SU-DHL-6 (cell line): Measurements from ENCODE around the gene CDC16.
A peak's percentile ranks its signal among the peaks of the same experiment; 100 is the strongest.

Experiments
- H2AFZ ChIP-seq: fragments of 200-600 bp; sonication (generic); 2 replicates; pipeline ENCODE4 v1.6.1; 2014; ENCODE audit warnings: low read depth, mild to moderate bottlenecking, moderate library complexity, mixed read lengths, antibody characterized with exemption, low read length; ENCODE audit not compliant: severe bottlenecking
- H3F3A ChIP-seq: fragments of 200-600 bp; shearing (Covaris generic); 2 replicates; pipeline ENCODE4 v1.6.0; 2016; ENCODE audit warnings: antibody characterized with exemption, mild to moderate bottlenecking; ENCODE audit not compliant: insufficient read depth
- H3K27ac ChIP-seq: fragments of 200-600 bp; sonication (generic); 2 replicates; pipeline ENCODE4 v1.5.1; 2016; ENCODE audit warnings: low read depth, mild to moderate bottlenecking, low read length, moderate library complexity, mixed read lengths
- H3K27me3 ChIP-seq: fragments of 200-600 bp; sonication (generic), shearing (Covaris generic); 2 replicates; pipeline ENCODE4 v1.6.0; 2014; ENCODE audit warnings: mild to moderate bottlenecking, low read length
- H3K36me3 ChIP-seq: fragments of 200-600 bp; sonication (generic); 2 replicates; pipeline ENCODE4 v1.6.1; 2014; ENCODE audit warnings: mild to moderate bottlenecking, low read length, mixed read lengths
- H3K4me2 ChIP-seq: fragments of 300-600, 200-600 bp; shearing (Covaris generic), sonication (generic); 2 replicates; pipeline ENCODE4 v1.6.0; 2014; ENCODE audit warnings: low read length, low read depth, mild to moderate bottlenecking; ENCODE audit not compliant: poor library complexity, severe bottlenecking
- H3K4me3 ChIP-seq: fragments of 200-600 bp; sonication (generic); 2 replicates; pipeline ENCODE4 v1.5.1; 2014; ENCODE audit warnings: antibody characterized with exemption, low read length, mild to moderate bottlenecking, mixed read lengths; ENCODE audit not compliant: insufficient read depth, poor library complexity, severe bottlenecking
- H3K79me2 ChIP-seq: fragments of 200-600 bp; sonication (generic); 2 replicates; pipeline ENCODE4 v1.6.1; 2014; ENCODE audit warnings: mild to moderate bottlenecking, low read length, moderate library complexity; ENCODE audit not compliant: insufficient read depth
- H3K9ac ChIP-seq: fragments of 200-600 bp; sonication (generic); 2 replicates; pipeline ENCODE4 v1.7.0; 2014; ENCODE audit warnings: mild to moderate bottlenecking, low read length
- H3K9me2 ChIP-seq: fragments of 200-600 bp; sonication (generic); replicated peaks from 2 replicates; pipeline ENCODE4 v1.6.1; 2014; ENCODE audit warnings: low read length; ENCODE audit not compliant: insufficient read depth
- H3K9me3 ChIP-seq: fragments of 200-600 bp; sonication (generic); 2 replicates; pipeline ENCODE4 v1.6.1; 2014; ENCODE audit warnings: low read length, mixed read lengths; ENCODE audit not compliant: insufficient read depth
- H4K20me1 ChIP-seq: fragments of 200-600 bp; sonication (generic); 2 replicates; pipeline ENCODE4 v1.6.1; 2014; ENCODE audit warnings: low read depth, mild to moderate bottlenecking, antibody characterized with exemption, low read length, moderate library complexity, mixed read lengths
- EZH2phosphoT487 ChIP-seq: fragments of 200-600 bp; sonication (generic), shearing (Covaris generic); conservative IDR thresholded peaks from 2 replicates; pipeline ENCODE4 v1.6.1; 2018; ENCODE audit warnings: mild to moderate bottlenecking, antibody characterized with exemption, low read length, moderate library complexity, mixed read lengths
- TF ChIP-seq, protein P1 (sequence below): fragments of 200-600 bp; sonication (generic); IDR thresholded peaks from one replicate; pipeline ENCODE4 v1.5.1; 2017; ENCODE audit warnings: antibody characterized with exemption, mild to moderate bottlenecking, low read length, moderate library complexity; ENCODE audit not compliant: insufficient read depth, poor library complexity, severe bottlenecking

The CDC16 gene

DNA sequence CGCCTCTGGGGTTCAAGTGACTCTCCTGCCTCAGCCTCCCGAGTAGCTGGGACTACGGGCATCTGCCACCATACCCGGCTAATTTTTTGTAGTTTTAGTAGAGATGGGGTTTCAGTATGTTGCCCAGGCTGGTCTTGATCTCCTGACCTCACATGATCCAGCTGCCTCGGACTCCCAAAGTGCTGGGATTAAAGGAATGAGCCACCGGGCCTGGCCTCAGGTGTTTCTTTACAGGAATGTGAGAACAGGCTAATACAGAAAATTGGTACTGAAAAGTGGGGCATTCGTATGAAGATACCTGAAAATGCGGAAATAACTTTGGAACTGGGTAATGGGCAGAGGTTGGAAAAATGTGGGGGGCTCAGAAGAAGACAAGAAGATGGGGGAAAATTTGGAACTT, 2.8 kb upstream of the CDC16 start:
- H3K27me3 ChIP-seq: no peaks in the 10 kb centered on the region
- H4K20me1 ChIP-seq: no peaks in the 10 kb centered on the region
- H3K36me3 ChIP-seq: no peaks in the 10 kb centered on the region
- peaks cover 18% of the 10 kb centered on the region for H3K79me2 ChIP-seq
- H3K9ac ChIP-seq: no peak overlapping the region
- H3K9me2 ChIP-seq: no peaks in the 10 kb centered on the region
- H3F3A ChIP-seq: 0 out of 2 replicates have a peak, but pooled peaks cover 6% of the 10 kb centered on the region
- H3K4me3 ChIP-seq: no peak overlapping the region
- H2AFZ ChIP-seq: no peak overlapping the region
- H3K4me2 ChIP-seq: no peak overlapping the region
- H3K27ac ChIP-seq: no peak overlapping the region
- H3K9me3 ChIP-seq: no peaks in the 10 kb centered on the region
- TF ChIP-seq EZH2phosphoT487: no peak
- TF ChIP-seq, protein P1, sequence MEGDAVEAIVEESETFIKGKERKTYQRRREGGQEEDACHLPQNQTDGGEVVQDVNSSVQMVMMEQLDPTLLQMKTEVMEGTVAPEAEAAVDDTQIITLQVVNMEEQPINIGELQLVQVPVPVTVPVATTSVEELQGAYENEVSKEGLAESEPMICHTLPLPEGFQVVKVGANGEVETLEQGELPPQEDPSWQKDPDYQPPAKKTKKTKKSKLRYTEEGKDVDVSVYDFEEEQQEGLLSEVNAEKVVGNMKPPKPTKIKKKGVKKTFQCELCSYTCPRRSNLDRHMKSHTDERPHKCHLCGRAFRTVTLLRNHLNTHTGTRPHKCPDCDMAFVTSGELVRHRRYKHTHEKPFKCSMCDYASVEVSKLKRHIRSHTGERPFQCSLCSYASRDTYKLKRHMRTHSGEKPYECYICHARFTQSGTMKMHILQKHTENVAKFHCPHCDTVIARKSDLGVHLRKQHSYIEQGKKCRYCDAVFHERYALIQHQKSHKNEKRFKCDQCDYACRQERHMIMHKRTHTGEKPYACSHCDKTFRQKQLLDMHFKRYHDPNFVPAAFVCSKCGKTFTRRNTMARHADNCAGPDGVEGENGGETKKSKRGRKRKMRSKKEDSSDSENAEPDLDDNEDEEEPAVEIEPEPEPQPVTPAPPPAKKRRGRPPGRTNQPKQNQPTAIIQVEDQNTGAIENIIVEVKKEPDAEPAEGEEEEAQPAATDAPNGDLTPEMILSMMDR: no peak

DNA sequence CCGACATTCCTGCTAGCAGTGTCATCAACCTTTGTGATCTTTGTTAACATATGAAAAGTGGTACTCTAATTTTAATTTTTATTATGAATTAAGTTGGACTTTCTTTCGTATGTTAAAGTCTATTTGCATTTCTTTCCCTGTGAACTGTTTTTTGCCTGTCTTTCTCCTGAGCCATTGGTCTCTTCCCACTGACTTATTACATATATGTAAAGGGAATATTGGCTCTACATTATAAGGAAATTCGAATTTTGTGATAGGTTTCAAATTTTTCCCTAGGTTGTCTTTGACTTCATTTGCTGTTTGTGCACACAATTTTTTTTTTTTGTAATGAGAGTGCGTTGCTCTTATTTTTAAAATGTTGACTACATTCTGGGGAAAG, 442 bp upstream of the CDC16 start:
- H4K20me1 ChIP-seq: no peaks in the 10 kb centered on the region
- H3K36me3 ChIP-seq: peaks cover 12% of the 10 kb centered on the region; the same call in 1 of the 2 replicates
- no peak overlapping the region for H3K27ac ChIP-seq
- no peaks in the 10 kb centered on the region for H3K9me3 ChIP-seq
- H3K27me3 ChIP-seq: no peaks in the 10 kb centered on the region
- peak overlapping the region; percentile 75 for H3K9ac ChIP-seq
- peak overlapping the region; percentile 99 for H2AFZ ChIP-seq
- H3K79me2 ChIP-seq: peaks cover 23% of the 10 kb centered on the region
- H3F3A ChIP-seq: 0 out of 2 replicates have a peak, but pooled peaks cover 6% of the 10 kb centered on the region
- TF ChIP-seq EZH2phosphoT487: no peak
- H3K9me2 ChIP-seq: no peaks in the 10 kb centered on the region
- peak overlapping the region; percentile 67 for H3K4me3 ChIP-seq
- peak overlapping the region; percentile 85 for H3K4me2 ChIP-seq

DNA sequence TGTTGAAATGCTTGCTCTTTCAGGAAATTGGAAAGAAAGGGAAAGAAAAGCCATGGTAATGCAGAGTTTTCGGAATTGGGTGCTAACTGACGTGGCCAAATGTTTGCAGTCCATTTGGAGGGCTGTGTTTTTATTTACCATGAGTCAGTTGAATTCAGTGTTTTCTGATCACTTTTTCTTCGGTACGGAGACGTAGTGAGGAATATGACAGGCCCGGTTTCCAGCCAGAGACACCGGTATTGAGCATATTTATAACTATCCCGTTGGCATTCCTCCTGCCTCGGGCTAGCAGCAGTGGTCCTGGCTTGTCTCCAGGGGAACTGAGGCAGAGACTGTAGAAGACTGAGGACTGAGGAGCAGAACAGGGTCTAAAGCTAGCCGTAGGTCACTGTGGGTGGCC, 1.0 kb downstream of the CDC16 start:
- Histone ChIP-seq H3K9me3 (no peaks in the 10 kb centered on the region), H4K20me1 (no peaks in the 10 kb centered on the region), H3K4me2 (peak overlapping the region; percentile 85), H2AFZ (no peak overlapping the region), H3K9ac (peak overlapping the region; percentile 75), H3F3A (0 out of 2 replicates have a peak, but pooled peaks cover 6% of the 10 kb centered on the region), H3K9me2 (no peaks in the 10 kb centered on the region), H3K79me2 (peaks cover 23% of the 10 kb centered on the region), H3K4me3 (peak overlapping the region; percentile 67), H3K27ac (peak overlapping the region; percentile 59), H3K27me3 (no peaks in the 10 kb centered on the region), H3K36me3 (peaks cover 22% of the 10 kb centered on the region; the same call in 1 of the 2 replicates)
- no peak for TF ChIP-seq EZH2phosphoT487

DNA sequence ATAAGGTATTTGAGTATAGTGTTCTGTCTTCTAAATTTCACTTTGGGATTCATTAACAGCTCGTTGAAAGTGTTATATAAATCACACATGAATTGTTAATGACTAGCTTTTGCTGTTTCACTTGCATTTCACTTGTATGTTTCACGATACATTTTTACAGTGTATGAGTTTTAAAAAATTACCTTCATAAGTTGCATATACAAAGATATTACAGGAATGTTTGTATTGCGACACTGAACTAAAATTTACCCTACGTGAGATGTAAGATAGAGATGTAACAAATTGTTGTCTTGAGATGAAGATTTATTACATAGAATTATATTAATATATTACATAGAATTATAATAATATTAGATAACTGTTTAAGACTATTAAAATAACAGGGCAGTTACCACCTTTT, 1.5 kb downstream of the CDC16 start:
- H3K4me2 ChIP-seq: peak overlapping the region; percentile 85
- H3K9me2 ChIP-seq: no peaks in the 10 kb centered on the region
- peak overlapping the region; percentile 67 for H3K4me3 ChIP-seq
- H3K9me3 ChIP-seq: no peaks in the 10 kb centered on the region
- TF ChIP-seq, protein P1: no peak
- TF ChIP-seq EZH2phosphoT487: no peak
- H3K9ac ChIP-seq: peak overlapping the region; percentile 75
- H2AFZ ChIP-seq: no peak overlapping the region
- H3K27me3 ChIP-seq: no peaks in the 10 kb centered on the region
- no peaks in the 10 kb centered on the region for H4K20me1 ChIP-seq
- no peak overlapping the region for H3K27ac ChIP-seq
- peaks cover 27% of the 10 kb centered on the region for H3K36me3 ChIP-seq
- H3F3A ChIP-seq: 0 out of 2 replicates have a peak, but pooled peaks cover 6% of the 10 kb centered on the region
- H3K79me2 ChIP-seq: peaks cover 23% of the 10 kb centered on the region
